SW 1271 (cell line): Measurements from ENCODE around the gene TLK1.
"Not testable (repeated sequence)": the region's sequence is repeated elsewhere in the genome, so short reads cannot be mapped to it uniquely, and the experiment has no call there.

Experiments
- DNase-seq, 2 experiments: peaks; one replicate each; lab custom pipeline; 2025; lab: John Stamatoyannopoulos, UW

TLK1 gene

GRCh38 chr2:171084128-171084527 lies 76.6 kb downstream of the TLK1 start:
- no peak for DNase-seq

- DNase-seq, result no peak
Observed at GRCh38 chr2:171083451-171083850, 77.2 kb downstream of the TLK1 start.

GRCh38 chr2:171081649-171082111 lies 79.0 kb downstream of the TLK1 start:
- DNase-seq, result no peak

GRCh38 chr2:171080607-171081006 lies 80.1 kb downstream of the TLK1 start:
- no peak for DNase-seq

- DNase-seq, result not testable (repeated sequence)
Observed at GRCh38 chr2:171076422-171076821, 84.3 kb downstream of the TLK1 start.

GRCh38 chr2:171072164-171072563 lies 88.5 kb downstream of the TLK1 start:
- no peak for DNase-seq

GRCh38 chr2:171069286-171069956 lies 91.3 kb downstream of the TLK1 start:
- DNase-seq, result no peak

GRCh38 chr2:171066110-171066509 lies 94.6 kb downstream of the TLK1 start:
- no peak for DNase-seq

GRCh38 chr2:171057575-171057974 lies 103.1 kb downstream of the TLK1 start:
- DNase-seq, result no peak

- no peak for DNase-seq
Observed at GRCh38 chr2:171056307-171056706, 104.4 kb downstream of the TLK1 start.

GRCh38 chr2:171049691-171050090 lies 111.0 kb downstream of the TLK1 start:
- no peak for DNase-seq

GRCh38 chr2:171046048-171046560 lies 114.6 kb downstream of the TLK1 start:
- DNase-seq, result no peak

GRCh38 chr2:171044416-171044815 lies 116.3 kb downstream of the TLK1 start:
- no peak for DNase-seq

- no peak for DNase-seq
Observed at GRCh38 chr2:171042253-171042969, 118.3 kb downstream of the TLK1 start.

GRCh38 chr2:171036532-171036931 lies 124.2 kb downstream of the TLK1 start:
- no peak for DNase-seq

GRCh38 chr2:171034315-171034714 lies 126.4 kb downstream of the TLK1 start:
- DNase-seq, result no peak

- no peak for DNase-seq
Observed at GRCh38 chr2:171025214-171025613, 135.5 kb downstream of the TLK1 start.

GRCh38 chr2:171018522-171018921 lies 142.2 kb downstream of the TLK1 start:
- no peak for DNase-seq

GRCh38 chr2:171016125-171016524 lies 144.6 kb downstream of the TLK1 start:
- no peak for DNase-seq

- DNase-seq, result no peak
Observed at GRCh38 chr2:171013851-171014250, 146.8 kb downstream of the TLK1 start.

GRCh38 chr2:171009386-171009785 lies 151.3 kb downstream of the TLK1 start:
- DNase-seq, result no peak

GRCh38 chr2:171008550-171009205 lies 152.0 kb downstream of the TLK1 start:
- no peak for DNase-seq

- no peak for DNase-seq
Observed at GRCh38 chr2:171004833-171005232, 155.9 kb downstream of the TLK1 start.
